Measurements from ENCODE around the gene LEPROT.

GRCh38 chr1:65417729-65418128, 2.7 kb upstream of the LEPROT start:
- TF ChIP-seq CTCF (IDR thresholded peaks at IDR 0.05 in 4 of 5, conservative IDR thresholded peaks at IDR 0.05 in 1 of 5) (no peak), POLR2A (IDR thresholded peaks at IDR 0.05) (no peak)
